Measurements from ENCODE around the gene FAU.
A peak's percentile ranks its signal among the peaks of the same experiment; 100 is the strongest.

FAU gene

DNA sequence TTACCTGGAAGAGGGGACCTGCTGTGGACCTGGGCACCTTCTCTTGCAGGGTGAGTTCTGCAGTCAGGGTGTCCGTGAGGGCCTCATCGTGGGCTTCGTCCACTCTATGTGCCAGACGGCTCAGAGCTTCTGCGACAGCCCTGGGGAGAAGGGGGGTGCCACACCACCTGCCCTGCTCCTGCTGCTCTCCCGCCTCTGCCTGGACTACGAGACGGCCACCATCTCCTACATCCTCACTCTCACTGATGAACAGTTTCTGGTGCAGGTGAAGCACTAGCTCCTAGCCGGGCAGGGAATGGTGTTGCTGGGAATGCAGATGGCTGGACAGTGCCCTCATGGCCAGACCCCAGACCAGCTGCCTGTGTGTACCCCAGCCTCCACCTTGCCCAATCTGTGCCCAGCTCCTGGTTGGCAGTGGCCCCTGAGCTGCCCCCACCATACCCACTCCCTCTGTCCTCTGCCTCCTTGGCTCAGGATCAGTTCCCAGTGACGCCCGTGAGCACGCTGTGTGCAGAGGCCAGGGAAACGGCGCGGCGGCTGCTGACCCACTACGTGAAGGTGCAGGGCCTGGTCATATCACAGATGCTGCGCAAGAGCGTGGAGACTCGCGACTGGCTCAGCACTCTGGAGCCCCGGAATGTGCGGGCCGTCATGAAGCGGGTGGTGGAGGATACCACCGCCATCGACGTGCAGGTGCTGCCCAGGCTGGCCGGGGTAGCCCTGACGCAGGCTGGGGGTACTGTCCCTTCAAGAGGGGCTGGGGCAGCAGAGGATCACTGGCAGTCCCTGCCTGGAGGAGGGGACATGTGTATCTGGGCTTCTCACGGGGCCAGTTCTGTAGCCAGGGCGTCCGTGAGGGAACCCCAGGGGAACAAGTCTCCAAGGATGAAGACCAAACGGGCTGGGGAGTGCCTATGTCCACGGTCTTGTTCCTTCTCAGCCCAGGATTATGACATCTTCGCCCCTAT, 12.4 kb downstream of the FAU start:
- TF ChIP-seq, protein P1, sequence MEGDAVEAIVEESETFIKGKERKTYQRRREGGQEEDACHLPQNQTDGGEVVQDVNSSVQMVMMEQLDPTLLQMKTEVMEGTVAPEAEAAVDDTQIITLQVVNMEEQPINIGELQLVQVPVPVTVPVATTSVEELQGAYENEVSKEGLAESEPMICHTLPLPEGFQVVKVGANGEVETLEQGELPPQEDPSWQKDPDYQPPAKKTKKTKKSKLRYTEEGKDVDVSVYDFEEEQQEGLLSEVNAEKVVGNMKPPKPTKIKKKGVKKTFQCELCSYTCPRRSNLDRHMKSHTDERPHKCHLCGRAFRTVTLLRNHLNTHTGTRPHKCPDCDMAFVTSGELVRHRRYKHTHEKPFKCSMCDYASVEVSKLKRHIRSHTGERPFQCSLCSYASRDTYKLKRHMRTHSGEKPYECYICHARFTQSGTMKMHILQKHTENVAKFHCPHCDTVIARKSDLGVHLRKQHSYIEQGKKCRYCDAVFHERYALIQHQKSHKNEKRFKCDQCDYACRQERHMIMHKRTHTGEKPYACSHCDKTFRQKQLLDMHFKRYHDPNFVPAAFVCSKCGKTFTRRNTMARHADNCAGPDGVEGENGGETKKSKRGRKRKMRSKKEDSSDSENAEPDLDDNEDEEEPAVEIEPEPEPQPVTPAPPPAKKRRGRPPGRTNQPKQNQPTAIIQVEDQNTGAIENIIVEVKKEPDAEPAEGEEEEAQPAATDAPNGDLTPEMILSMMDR (IDR thresholded peaks at IDR 0.05; ENCODE audit: control insufficient read depth, extremely low read depth, insufficient read depth) = no peak
- H3K4me3 ChIP-seq (ENCODE audit: low read depth, low read length) = peak overlapping the region; percentile 53
- DNase-seq (ENCODE audit: low read depth) = no peak

DNA sequence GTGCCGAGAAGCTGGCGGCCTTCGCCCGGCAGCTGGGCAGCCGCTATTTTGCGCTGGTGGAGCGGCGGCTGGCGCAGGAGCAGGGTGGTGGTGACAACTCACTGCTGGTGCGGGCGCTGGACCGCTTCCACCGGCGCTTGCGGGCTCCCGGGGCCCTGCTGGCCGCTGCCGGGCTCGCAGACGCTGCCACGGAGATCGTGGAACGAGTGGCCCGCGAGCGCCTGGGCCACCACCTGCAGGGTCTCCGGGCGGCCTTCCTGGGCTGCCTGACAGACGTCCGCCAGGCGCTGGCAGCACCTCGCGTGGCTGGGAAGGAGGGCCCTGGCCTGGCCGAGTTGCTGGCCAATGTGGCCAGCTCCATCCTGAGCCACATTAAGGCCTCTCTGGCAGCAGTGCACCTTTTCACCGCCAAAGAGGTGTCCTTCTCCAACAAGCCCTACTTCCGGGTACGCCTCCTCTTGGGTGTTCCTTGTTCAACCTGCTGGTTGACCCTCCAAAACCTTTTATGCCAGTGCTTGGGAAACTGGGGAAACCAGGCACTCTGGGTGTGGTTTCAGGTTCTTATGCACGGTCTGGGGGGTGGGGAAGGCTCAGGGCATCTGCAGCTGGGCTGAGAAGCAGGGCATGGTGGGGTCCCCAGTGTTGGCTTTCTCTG, 13.3 kb downstream of the FAU start:
- peak; percentile 97 for DNase-seq (ENCODE audit: low read depth)
- TF ChIP-seq, protein P1 (IDR thresholded peaks at IDR 0.05; ENCODE audit: control insufficient read depth, extremely low read depth, insufficient read depth) = no peak
- peak overlapping the region; percentile 53 for H3K4me3 ChIP-seq (ENCODE audit: low read depth, low read length)

DNA sequence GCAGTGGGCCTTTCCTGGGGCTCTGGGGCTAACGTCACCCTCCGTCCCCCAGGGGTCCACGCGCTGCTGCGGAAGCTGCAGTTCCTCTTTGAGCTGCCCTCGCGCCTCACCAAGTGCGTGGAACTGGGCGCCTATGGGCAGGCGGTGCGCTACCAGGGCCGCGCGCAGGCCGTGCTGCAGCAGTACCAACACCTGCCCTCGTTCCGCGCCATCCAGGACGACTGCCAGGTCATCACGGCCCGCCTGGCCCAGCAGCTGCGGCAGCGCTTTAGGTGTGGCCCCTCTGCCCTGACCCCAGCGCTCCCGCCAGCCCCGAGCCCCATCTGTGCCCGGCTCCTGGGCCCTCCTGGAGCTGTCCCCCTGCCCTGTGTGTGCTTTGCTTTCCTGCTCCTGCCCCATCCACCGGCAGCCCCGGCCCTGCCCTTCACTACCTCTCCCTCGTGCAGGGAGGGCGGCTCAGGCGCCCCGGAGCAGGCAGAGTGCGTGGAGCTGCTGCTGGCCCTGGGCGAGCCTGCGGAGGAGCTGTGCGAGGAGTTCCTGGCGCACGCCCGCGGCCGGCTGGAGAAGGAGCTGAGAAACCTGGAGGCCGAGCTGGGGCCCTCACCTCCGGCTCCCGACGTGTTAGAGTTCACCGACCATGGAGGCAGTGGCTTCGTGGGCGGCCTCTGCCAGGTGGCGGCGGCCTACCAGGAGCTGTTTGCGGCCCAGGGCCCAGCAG, 14.0 kb downstream of the FAU start:
- no peak for DNase-seq (ENCODE audit: low read depth)
- TF ChIP-seq, protein P1 (IDR thresholded peaks at IDR 0.05; ENCODE audit: control insufficient read depth, extremely low read depth, insufficient read depth) = no peak
- peak overlapping the region; percentile 53 for H3K4me3 ChIP-seq (ENCODE audit: low read depth, low read length)

DNA sequence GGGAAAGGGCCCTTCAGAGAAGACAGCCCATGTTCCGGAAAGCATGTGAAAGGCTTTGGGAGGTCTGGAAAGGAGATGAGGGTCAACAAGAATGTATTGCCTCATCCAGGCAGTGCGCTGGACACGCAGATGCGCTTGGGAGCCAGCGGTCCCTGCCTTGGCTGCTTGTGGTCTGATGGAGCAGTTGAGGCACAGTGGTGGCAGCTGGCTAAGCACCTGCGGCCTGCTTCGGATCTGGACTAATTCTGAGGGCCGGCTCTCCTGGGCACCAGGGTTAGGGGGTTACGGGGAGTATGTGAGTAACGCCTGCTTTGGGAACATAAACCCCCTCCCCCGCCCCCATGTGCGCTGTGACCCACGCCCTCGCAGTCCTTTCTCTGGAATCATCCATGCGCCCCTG, 14.9 kb downstream of the FAU start:
- no peak for DNase-seq (ENCODE audit: low read depth)
- no peak overlapping the region for H3K4me3 ChIP-seq (ENCODE audit: low read depth, low read length)

DNA sequence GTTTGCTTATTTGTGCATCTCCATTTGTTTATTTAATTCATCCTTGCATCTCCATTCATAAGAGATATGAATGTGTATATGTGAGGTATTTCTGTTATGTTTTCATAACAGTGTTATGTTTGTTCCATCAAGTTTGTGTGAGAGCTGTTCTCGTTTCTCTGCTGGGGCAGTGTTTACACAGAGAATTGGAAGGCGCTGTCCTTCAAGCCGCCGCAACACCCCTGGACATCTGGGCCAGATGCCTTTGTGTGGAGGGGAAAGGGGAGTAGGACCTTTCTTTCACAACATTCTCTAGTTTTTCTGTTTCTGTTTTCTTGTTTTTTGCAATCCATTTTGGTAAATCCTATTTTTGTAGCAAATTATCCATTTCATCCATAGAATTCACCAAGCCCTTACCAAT, 17.3 kb downstream of the FAU start:
- TF ChIP-seq, protein P1 (IDR thresholded peaks at IDR 0.05; ENCODE audit: control insufficient read depth, extremely low read depth, insufficient read depth) = no peak
- no peak overlapping the region for H3K4me3 ChIP-seq (ENCODE audit: low read depth, low read length)
- DNase-seq (ENCODE audit: low read depth) = no peak

More for the DNA sequence above, 14.9 kb downstream of the FAU start:
- TF ChIP-seq, protein P1 (IDR thresholded peaks at IDR 0.05; ENCODE audit: control insufficient read depth, extremely low read depth, insufficient read depth) = no peak

DNA sequence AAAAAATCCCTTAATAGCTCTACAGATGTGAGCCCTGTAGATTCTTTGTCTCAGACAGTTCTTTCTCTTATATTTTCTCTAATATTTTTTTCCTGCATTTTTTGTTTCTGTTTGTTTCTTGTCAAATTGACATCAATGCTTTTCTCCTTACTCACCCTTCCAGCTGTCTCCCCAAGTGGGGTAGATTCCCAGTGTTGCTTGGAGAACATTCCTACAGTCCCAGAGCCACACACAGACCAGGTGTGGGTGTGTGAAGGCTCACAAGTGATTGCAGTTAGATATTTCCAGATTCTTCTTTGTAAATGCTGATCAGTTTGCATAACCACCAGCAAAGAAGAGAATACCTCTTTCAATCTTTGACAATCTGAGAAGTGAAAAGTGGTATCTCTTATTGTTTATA, 18.5 kb downstream of the FAU start:
- TF ChIP-seq, protein P1 (IDR thresholded peaks at IDR 0.05; ENCODE audit: control insufficient read depth, extremely low read depth, insufficient read depth) = no peak
- no peak for DNase-seq (ENCODE audit: low read depth)
- no peak overlapping the region for H3K4me3 ChIP-seq (ENCODE audit: low read depth, low read length)
